NCI-H1694 treated with DMSO at 0.1 percent for 48 hours (cell line): ENCODE results near the gene TCF25.

Experiments
- DNase-seq: peaks from one replicate; lab custom pipeline; 2025; lab: John Stamatoyannopoulos, UW

TCF25 gene

GRCh38 chr16:89949121-89949742 lies 75.8 kb downstream of the TCF25 start:
- DNase-seq = no peak

DNA sequence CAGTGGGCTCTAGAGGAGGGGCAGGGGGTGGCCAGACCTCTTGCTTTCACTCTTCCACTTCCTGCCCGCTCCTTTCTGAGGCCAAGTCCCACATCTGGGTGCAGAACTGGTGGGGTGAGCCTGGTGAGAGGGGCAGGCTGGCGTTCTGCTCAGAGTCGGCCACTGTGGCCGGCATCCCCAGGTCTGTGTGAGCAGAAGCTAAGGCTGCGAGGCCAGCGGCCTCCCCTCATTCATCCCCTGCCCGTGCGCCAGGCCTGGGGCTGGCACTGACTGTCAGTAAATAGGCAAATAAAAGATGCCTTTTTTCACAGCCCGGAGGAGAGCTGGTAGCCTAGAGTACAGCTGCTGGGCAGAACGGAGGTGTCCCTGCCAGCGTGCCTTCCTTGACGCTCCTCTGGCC lies 76.4 kb downstream of the TCF25 start:
- DNase-seq = no peak

DNA sequence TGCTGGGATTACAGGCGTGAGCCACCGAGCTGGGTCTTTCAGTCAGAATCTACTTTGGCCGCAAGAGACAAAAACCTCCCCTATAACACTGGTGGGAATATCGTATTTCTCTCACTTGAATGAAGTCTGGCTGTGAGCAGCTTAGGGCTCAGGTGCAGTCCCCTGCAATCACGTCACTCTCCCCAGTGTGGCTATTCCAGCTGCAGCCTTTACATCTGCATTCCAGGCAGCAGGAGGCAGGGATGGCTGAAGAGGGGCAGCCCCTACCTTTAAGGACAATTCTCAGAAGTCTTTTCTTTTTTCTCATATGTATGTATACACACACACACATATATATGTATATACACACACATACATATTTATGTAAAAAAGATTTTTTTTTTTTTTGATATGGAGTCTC lies 78.1 kb downstream of the TCF25 start:
- no peak for DNase-seq

- no peak for DNase-seq
These were observed 78.7 kb downstream of the TCF25 start for GRCh38 chr16:89952049-89952448.

DNA sequence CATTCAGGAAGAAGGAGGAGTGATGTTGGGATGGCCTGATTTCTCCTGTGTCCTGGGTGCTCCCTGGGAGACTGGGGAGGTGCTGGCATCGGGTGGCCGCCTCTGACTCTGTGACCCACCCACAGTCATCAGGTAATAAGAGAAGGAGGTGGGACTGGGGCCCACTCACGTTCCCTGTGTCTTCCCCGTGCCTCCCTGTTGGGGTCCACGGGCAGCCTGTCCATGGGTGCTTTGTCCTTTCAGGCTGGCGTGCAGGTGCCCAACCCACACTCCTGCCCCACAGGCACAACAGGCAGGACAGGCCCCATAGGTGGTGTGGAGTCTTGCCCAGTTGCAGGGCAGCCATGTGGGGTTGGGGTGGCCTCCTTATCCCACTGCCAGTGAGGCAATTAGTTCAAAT lies 79.2 kb downstream of the TCF25 start:
- no peak for DNase-seq

DNA sequence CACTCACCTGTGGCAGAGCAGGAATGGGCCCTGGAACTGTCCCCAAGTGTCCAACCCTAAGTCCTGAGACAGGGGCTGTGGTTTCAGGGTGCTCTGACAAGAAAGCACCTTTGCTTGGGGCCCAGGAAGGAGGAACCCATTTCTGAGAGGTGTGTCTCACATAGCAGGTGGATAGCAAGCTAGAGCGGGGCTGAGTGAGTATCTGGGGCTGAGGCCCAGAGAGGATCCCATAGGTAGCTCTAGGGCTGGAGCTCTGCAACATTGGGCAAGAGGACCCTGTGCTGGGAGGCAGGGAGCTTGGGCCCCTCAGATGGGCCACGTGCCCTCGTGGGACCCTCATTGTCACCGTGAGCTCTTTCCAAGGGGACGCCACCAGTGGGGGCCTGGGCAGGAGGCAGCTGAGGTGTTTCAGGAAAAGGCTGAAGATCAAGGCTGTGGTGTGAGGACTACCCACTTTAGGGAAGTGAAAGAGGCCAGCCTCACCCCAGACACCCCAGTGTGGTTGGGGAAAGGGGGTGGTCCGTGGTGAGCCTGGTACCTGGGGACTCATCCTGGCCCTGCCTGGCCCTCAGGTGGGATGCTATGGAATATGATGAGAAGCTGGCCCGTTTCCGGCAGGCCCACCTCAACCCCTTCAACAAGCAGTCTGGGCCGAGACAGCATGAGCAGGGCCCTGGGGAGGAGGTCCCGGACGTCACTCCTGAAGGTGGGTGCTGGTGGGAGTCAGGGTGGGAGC lies 80.4 kb downstream of the TCF25 start:
- no peak for DNase-seq

GRCh38 chr16:89954462-89954861 lies 81.1 kb downstream of the TCF25 start:
- no peak for DNase-seq

DNA sequence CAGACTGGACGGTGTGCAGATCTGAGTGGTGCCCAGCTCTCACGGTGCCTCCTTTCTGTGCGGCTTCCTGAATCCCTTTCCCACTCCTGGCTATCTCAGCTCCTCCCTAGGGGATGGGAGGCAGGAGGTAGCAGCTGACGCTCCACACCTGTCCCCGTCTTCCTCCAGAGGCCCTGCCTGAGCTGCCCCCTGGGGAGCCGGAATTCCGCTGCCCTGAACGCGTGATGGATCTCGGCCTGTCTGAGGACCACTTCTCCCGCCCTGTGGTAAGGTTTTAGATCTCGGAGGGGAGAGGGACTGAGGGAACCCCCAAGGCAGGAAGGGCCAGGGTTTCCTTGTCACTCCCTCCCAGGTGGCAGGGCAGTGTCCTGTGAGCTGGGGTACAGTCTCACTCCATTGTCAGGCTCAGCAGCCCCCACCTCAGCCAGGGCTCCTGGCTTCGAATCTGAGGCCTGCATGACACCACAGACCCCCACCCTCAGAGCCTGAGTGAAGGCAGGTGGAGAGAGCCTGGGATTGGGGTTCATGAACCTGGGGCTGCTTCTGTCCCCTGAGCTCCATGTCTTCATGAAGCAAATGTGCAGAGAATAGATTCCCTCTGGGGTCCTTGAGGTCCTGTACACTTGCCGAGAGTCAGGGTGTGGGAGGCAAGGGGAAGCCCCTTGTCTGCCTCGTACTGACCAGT lies 81.8 kb downstream of the TCF25 start:
- no peak for DNase-seq

GRCh38 chr16:89956505-89957215 lies 83.3 kb downstream of the TCF25 start:
- no peak for DNase-seq

DNA sequence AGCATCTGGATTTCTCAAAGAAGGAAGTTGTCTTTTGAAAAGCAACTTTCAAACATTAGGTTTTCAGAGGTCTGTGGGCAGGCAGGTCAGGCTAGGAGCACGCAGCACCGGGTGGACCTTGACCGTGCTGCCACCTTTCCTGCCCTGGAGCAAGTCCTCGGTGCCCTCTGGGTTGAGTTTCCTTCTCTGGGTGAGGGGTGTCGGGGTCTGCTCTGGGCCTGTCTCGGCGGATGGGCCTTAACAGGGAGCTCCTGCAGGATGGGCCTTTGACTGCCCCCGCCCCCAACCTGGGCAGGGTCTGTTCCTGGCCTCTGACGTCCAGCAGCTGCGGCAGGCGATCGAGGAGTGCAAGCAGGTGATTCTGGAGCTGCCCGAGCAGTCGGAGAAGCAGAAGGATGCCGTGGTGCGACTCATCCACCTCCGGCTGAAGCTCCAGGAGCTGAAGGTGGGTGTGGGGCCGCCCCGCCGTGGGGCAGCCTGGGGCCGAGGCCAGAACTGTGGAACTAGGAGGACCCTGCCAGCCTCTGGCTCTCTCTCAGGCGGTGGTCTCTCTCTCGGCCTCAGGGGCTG lies 83.9 kb downstream of the TCF25 start:
- no peak for DNase-seq

DNA sequence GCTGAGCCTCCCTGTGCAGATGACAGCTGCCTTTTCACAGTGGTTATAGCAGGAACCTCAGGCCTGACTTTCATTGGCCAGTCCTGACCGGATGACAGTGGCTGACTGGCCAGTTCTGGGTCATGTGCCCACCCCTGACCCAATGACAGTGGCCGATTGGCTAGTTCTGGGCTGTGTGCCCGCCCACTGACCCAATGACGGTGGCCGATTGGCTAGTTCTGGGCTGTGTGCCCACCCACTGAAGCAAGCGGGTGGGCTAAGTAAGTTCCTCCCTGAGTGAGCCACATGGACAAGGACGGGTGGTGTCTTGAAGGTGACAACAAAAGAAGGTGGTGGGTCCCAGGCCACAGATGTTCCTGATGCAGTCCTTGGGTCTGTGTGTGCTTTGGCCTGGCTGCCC lies 84.7 kb downstream of the TCF25 start:
- DNase-seq = no peak

GRCh38 chr16:89958596-89958995 lies 85.2 kb downstream of the TCF25 start:
- no peak for DNase-seq

DNA sequence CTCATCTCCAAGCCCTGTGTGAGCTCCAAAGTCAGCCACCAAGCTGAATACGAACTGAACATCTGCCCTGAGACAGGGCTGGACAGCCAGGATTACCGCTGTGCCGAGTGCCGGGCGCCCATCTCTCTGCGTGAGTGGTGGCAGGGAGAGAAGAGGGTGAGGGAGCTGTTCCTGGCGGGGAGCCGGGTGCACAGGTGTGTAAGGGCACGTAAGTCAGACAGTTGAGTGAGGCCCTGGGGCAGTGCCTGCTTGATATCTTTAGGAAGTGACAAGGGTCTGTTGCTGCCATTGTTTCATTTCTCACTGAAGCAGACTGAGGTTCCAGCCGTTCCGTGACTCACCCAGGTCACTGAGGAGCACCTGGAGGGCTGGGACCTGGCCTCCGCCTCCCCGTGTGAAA lies 87.6 kb downstream of the TCF25 start:
- DNase-seq = no peak
